ENCODE data around the gene FRY.
A peak's percentile ranks its signal among the peaks of the same experiment; 100 is the strongest.

Gene FRY

DNA sequence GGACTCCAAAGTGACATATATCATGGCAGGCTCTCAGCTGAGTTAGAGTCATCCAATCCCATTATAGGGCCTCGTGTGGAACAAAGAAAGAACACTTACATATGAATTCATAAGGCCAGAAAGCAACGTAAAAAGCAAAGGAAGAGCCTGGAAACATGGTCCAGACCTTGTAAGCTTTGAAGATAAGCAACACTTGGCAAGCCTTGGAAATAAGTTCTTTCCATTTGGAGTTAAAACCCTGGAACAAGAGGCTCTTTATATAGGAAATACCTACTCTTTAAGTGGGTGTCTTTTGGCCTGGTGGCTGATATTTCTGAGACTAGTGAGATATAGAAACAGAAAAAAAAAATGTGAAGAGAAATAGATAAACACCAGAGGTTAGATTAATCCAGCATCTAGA lies 234.2 kb downstream of the FRY start:
- no peak for DNase-seq

DNA sequence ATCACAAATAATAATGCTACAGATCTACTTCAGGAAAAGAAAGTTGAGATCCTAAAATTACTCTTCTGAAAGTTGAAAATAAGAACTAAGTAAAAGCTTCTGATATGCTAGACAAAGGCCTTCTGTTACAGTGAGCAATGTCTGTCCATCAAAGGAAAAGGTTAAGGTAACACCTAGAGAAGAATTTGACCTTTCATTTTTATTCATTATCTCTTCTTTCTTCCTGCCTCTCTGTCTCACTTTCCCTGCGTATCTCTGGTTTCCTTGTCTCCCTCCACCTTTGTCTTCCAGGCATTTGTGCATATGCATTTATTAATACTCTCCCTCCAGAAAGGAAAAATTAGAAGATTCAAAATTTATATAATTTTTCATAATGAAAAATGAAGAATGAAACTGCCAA lies 234.6 kb downstream of the FRY start:
- DNase-seq = no peak

DNA sequence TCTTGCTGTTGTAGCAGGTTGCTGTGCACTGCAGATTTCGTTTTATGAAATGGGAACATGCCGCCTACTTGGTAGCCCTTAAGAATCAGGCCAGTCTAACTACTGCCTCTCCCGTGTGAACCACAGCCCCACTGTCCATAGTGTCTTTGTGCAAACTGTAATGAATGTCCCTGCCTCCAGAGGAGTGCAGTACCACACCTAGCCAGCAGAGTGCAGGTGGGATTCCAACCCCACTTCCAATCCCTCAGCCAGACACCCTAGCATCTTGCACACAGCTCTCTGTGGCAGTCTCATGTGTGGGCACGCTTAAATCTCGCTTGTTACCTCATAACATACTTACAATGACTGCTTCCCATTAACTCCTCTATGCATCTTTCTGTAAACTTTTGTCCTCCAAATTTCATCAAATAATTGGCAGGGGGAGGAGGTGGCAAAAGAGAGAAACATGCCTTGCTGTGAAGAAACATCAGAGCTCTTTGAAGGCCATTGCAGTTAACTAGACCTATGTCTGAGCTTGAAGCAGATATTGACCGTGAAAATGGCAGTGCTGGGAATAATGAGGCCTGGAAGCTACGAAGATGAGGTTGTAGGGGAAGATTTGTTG lies 236.4 kb downstream of the FRY start:
- peak in 4 of 5 experiments; percentile 13 to 48 (median 31) for DNase-seq

- DNase-seq = no peak
Observed at GRCh38 chr13:32272021-32272683, 240.6 kb downstream of the FRY start.

DNA sequence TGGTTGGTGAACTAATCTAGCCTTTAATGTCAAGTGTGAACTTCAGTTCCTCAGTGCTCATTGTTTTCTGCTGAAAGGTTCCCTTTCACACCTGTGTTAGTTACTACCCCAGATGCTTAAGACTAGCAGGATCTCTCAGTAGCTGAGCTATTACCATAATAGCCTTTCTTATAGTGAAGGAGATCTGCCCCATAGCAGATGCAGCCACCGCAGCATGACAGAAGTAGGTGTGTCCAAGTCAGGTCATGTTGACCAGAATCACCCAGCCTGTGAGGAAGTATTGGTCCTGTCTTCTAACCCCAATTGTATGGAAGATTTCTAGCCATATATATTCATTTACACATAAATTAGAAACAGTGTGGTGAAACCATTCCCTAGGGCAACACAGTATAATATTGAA lies 246.3 kb downstream of the FRY start:
- no peak for DNase-seq

GRCh38 chr13:32278426-32278825 lies 246.9 kb downstream of the FRY start:
- no peak for DNase-seq

GRCh38 chr13:32281096-32281495 lies 249.5 kb downstream of the FRY start:
- no peak for DNase-seq

GRCh38 chr13:32282096-32282711 lies 250.6 kb downstream of the FRY start:
- DNase-seq = no peak

GRCh38 chr13:32284927-32285632 lies 253.5 kb downstream of the FRY start:
- DNase-seq = no peak

DNA sequence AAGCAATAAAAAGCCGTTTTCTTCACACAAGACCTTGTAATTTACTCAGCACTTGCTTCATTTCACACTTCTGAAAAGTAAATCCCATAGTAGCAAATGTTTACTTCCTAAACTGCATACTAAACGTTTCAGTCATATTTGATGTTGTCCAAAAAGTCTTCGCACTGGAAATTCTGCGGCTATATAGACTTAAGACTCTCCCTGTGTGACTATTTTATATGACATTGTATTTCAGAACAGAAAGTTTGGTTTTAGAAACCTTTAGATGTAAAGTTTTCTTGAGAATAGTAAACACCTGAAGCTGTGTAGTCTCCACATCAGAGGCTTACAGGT lies 254.0 kb downstream of the FRY start:
- no peak for DNase-seq

GRCh38 chr13:32297206-32297605 lies 265.6 kb downstream of the FRY start:
- peak in 1 of 5 experiments; percentile 60 for DNase-seq

DNA sequence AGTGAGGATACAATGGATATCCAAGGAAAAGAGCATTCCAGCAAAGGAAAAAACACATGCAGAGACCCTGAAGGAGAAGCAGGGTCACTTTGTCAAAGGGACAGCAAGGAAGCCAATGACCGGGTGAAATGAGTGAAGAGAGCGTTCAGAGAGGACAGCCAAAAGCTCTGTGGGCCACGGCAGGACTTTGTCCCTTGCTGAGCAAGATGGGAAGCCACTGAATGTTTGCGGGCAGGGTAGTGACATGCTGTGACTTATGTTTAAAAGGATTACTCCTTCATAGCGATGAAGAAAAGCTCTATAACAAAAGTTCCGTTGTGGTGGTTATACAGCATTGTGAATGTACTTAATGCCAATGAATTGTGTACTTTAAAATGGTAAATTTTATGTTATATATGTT lies 267.1 kb downstream of the FRY start:
- DNase-seq = no peak

- DNase-seq = peak in 1 of 5 experiments; percentile 11
Observed at GRCh38 chr13:32299893-32300292, 268.3 kb downstream of the FRY start.

DNA sequence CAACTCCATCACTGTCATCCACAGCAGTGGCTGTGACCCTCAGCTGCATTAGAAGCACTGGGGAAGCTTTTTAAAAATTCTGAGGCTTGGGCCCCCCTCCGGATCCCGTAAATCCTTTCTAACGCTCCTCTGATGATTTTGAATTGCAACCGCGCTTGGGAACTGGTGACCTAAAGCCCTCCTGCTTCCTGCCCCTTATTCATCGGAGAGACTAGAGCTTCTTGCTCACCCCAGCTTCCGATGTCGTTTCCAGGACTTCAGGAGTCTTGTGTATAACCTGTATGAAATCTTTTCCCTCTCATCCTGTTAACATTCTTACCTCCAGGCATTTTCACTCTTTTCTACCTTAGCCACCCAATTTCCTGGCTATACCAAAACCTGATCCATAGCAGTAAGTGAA lies 268.8 kb downstream of the FRY start:
- no peak for DNase-seq

- no peak for DNase-seq
Observed at GRCh38 chr13:32300920-32301319, 269.3 kb downstream of the FRY start.

GRCh38 chr13:32302461-32302860 lies 270.9 kb downstream of the FRY start:
- DNase-seq = no peak

- DNase-seq = no peak
Observed at GRCh38 chr13:32305646-32306045, 274.1 kb downstream of the FRY start.

- peak in 1 of 5 experiments; percentile 53 for DNase-seq
Observed at GRCh38 chr13:32309312-32310133, 277.9 kb downstream of the FRY start.

DNA sequence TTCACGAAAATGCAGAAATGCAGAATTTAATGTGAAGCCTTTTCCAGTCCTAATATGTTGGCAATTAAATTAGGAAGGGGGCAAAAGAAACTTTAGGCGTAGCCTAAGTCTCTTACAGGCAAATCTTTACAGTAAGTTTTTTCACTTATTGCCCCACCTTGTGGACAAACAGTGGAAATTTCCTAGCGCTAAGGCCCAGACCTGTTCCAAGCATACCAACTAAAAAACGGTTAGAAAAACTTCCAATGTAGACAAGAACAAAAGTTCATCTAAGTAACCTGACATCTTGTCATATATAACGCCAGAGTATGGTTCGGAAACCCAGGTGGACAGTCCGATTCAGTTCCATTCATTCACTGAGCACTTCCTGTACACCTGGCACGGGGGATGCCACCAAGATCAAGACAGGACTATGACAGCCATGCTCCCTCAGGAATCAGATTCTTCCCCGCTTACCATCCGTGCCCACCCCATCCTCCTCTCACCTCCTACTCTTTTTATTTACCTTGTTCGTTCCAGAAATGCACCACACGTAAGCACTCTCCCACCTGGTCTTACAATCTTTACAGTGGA lies 278.6 kb downstream of the FRY start:
- peak in 2 of 5 experiments; percentile 6 to 70 for DNase-seq

- no peak for DNase-seq
Observed at GRCh38 chr13:32311188-32311897, 279.8 kb downstream of the FRY start.
